Measurements from ENCODE around the gene SERP2. TPM values are rescaled to one million over a fixed set of nuclear protein-coding genes. Genes with fewer than 3 reads are reported as not detected.

SERP2 gene
- total RNA-seq, 1 experiment from 2014 or later: 1.8 TPM

DNA sequence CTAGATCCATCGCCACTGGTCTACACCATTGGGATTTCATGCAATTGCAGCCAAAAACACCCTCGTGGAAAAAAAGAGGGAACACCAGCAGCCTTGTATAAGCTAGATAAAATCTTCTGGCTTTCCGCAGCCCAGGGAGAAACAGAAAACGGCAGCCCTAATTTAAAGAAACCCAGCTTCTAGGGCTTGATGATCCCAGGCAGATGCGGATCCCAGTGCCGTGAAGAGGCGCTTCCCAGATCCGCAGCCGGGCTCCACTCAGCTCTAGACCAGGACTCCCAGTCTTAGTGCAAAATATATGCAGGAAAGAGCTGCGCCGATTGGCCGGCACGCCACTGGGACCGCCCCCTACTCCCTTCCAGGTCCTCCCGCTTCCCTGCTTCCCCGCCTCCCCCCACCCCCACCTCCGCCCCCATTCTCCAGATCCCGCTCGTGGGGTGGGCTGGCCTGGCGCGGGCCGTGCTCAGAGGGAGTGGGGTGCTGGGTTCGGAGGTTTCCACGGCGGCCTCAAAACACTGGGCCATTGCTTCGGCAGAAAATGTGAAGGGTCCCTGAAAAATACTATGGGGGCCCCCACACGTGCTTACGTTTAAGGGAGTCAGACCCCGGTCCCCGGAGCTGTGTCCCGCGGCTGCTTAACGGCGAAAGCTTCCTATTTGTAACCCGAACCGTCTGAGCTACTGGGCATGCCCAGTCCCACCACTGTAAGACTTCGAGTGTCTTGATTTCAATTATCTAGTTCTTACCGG, 63.1 kb downstream of the SERP2 start:
- peak overlapping the region; percentile 86 to 97 for H3K4me3 Mint-ChIP-seq
- DNase-seq: peak; percentile 97
- H3K9me3 ChIP-seq (ENCODE audit: control insufficient read depth, low read depth, low read length): no peaks in the 10 kb centered on the region

More for the DNA sequence above, 63.1 kb downstream of the SERP2 start:
- no peak overlapping the region for H2AFZ ChIP-seq (ENCODE audit: low read length)
- H3K4me1 ChIP-seq (ENCODE audit: insufficient read depth, low read length): no peaks in the 10 kb centered on the region
- no peak overlapping the region for H2BK15ac ChIP-seq (ENCODE audit: low read depth, low read length)
- peak overlapping the region; percentile 91; the same call in 1 of the 2 replicates for H3K14ac ChIP-seq (ENCODE audit: insufficient read depth, low read length)
- peak overlapping the region; percentile 42 for H2BK120ac ChIP-seq (ENCODE audit: low read depth, low read length, poor library complexity, severe bottlenecking)
- peaks cover 6% of the 10 kb centered on the region for H3K79me1 ChIP-seq (ENCODE audit: insufficient read depth, low read depth, low read length, poor library complexity, severe bottlenecking)
- H3K18ac ChIP-seq (ENCODE audit: insufficient read length, low read depth, low read length): peak overlapping the region; percentile 91
- H2BK5ac ChIP-seq (ENCODE audit: insufficient read length, low read length): no peak overlapping the region
- no peak overlapping the region for H4K91ac ChIP-seq (ENCODE audit: insufficient read length, low read depth, low read length)
- H3K27me3 ChIP-seq (ENCODE audit: insufficient read depth, low read length): no peaks in the 10 kb centered on the region
- no peak overlapping the region for H4K5ac ChIP-seq (ENCODE audit: insufficient read length, low read depth, low read length)
- H3K4ac ChIP-seq (ENCODE audit: low read depth, low read length): no peak overlapping the region; the same call in 1 of the 2 replicates
- no peak overlapping the region for H4K8ac ChIP-seq (replicated peaks; ENCODE audit: insufficient read length, low read depth, low read length)
- H3K27ac ChIP-seq (ENCODE audit: insufficient read length, low read depth, low read length): peak overlapping the region; percentile 75
- H2BK20ac ChIP-seq (ENCODE audit: low read depth, low read length, poor library complexity, severe bottlenecking): no peak overlapping the region
- H3K79me2 ChIP-seq (ENCODE audit: insufficient read depth, low read length): no peaks in the 10 kb centered on the region
- peaks cover 27 to 34% (median 27%) of the 10 kb centered on the region in 3 experiments; a peak in 6 of 7 replicates for H3K36me3 Mint-ChIP-seq (ENCODE audit: insufficient read depth in 1 of 3, low read depth in 3 of 3)
- no peaks in the 10 kb centered on the region for H3K9me3 Mint-ChIP-seq
- TF ChIP-seq, protein P1, sequence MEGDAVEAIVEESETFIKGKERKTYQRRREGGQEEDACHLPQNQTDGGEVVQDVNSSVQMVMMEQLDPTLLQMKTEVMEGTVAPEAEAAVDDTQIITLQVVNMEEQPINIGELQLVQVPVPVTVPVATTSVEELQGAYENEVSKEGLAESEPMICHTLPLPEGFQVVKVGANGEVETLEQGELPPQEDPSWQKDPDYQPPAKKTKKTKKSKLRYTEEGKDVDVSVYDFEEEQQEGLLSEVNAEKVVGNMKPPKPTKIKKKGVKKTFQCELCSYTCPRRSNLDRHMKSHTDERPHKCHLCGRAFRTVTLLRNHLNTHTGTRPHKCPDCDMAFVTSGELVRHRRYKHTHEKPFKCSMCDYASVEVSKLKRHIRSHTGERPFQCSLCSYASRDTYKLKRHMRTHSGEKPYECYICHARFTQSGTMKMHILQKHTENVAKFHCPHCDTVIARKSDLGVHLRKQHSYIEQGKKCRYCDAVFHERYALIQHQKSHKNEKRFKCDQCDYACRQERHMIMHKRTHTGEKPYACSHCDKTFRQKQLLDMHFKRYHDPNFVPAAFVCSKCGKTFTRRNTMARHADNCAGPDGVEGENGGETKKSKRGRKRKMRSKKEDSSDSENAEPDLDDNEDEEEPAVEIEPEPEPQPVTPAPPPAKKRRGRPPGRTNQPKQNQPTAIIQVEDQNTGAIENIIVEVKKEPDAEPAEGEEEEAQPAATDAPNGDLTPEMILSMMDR (conservative IDR thresholded peaks at IDR 0.05): no peak
- H3K23me2 ChIP-seq (ENCODE audit: insufficient read length, low read depth, low read length, poor library complexity, severe bottlenecking): peaks cover 7% of the 10 kb centered on the region
- H3T11ph ChIP-seq (ENCODE audit: low read length): no peak overlapping the region
- H3K27ac Mint-ChIP-seq: peak overlapping the region; percentile 99
- no peak overlapping the region for H2BK12ac ChIP-seq (ENCODE audit: insufficient read length, low read depth, low read length)
- H3K4me1 Mint-ChIP-seq: peaks cover 30 to 34% of the 10 kb centered on the region in 2 experiments
- H3K9ac ChIP-seq (ENCODE audit: extremely low read depth, insufficient read length, low read length): peak overlapping the region; percentile 97
- H3K56ac ChIP-seq (ENCODE audit: insufficient read length, low read depth, low read length): no peak overlapping the region
- no peak overlapping the region for H2AK5ac ChIP-seq (ENCODE audit: insufficient read length, low read length)
- H3K4me2 ChIP-seq (ENCODE audit: insufficient read depth, insufficient read length, low read length): peak overlapping the region; percentile 87
- H4K20me1 ChIP-seq (ENCODE audit: control insufficient read depth, insufficient read depth, insufficient read length): no peaks in the 10 kb centered on the region
- no peaks in the 10 kb centered on the region; the same call in 1 of the 2 replicates for H3K27me3 Mint-ChIP-seq (ENCODE audit: low read depth)
- no CpG with 5 or more reads among the region's 38 CpGs for WGBS (ENCODE audit: extremely low coverage, insufficient read length, low lambda C conversion rate)
- H3K23ac ChIP-seq (ENCODE audit: insufficient read length, low read depth, low read length): no peak overlapping the region
